Osteoblast (primary cell): ENCODE data around the gene BEND6. TPM values are rescaled to one million over a fixed set of nuclear protein-coding genes. Genes with fewer than 3 reads are reported as not detected.

Experiments
- DNase-seq: peaks from one replicate; pipeline ENCODE4 v3.0.0; 2011; ENCODE audit warnings: low spot score, mixed read lengths; ENCODE audit not compliant: insufficient read length; ENCODE audit errors: missing footprints
- H2AFZ ChIP-seq: 2 replicates; pipeline ENCODE4 v1.6.0; 2011; ENCODE audit warnings: mild to moderate bottlenecking, low read length
- H3K27ac ChIP-seq: 2 replicates; pipeline ENCODE4 v1.5.1; 2011; ENCODE audit warnings: mild to moderate bottlenecking, low read depth, low read length, moderate library complexity
- H3K27me3 ChIP-seq: 2 replicates; pipeline ENCODE4 v1.6.0; 2012; ENCODE audit warnings: mild to moderate bottlenecking, control low read depth, inconsistent platforms, low read length, moderate library complexity; ENCODE audit not compliant: insufficient read depth
- H3K36me3 ChIP-seq: 2 replicates; pipeline ENCODE4 v1.5.1; 2011; ENCODE audit warnings: mild to moderate bottlenecking, low read length, control low read depth, moderate library complexity; ENCODE audit not compliant: insufficient read depth
- H3K4me1 ChIP-seq: 2 replicates; pipeline ENCODE4 v1.5.1; 2011; ENCODE audit warnings: mild to moderate bottlenecking, low read length, control low read depth, moderate library complexity; ENCODE audit not compliant: insufficient read depth
- H3K4me2 ChIP-seq: 2 replicates; pipeline ENCODE4 v1.6.0; 2011; ENCODE audit warnings: mild to moderate bottlenecking, low read length; ENCODE audit not compliant: insufficient read depth
- H3K4me3 ChIP-seq: fragments of 200-600 bp; sonication (generic); 3 replicates; pipeline ENCODE4 v1.5.1; 2012; ENCODE audit warnings: mild to moderate bottlenecking, low read length, inconsistent platforms; ENCODE audit not compliant: insufficient read depth
- H3K79me2 ChIP-seq: 2 replicates; pipeline ENCODE4 v1.6.0; 2012; ENCODE audit warnings: mild to moderate bottlenecking, low read length, control low read depth, inconsistent platforms; ENCODE audit not compliant: insufficient read depth
- H3K9me3 ChIP-seq: 2 replicates; pipeline ENCODE4 v1.5.1; 2011; ENCODE audit warnings: low read depth, low read length, control low read depth
- H4K20me1 ChIP-seq: 2 replicates; pipeline ENCODE4 v1.6.0; 2012; ENCODE audit warnings: mild to moderate bottlenecking, low read length, control low read depth; ENCODE audit not compliant: insufficient read depth
- total RNA-seq: library from RNA; depleted of rRNA; stranded (reverse); fragments of >200 nt; gene quantifications from 2 replicates; pipeline ENCODE4 v1.2.3, GENCODE V29; 2012
- TF ChIP-seq, protein P1 (sequence below): IDR thresholded peaks from 2 replicates; pipeline ENCODE4 v1.5.1; 2011; ENCODE audit warnings: mild to moderate bottlenecking, low read depth, low read length, moderate library complexity; ENCODE audit errors: extremely low read depth

The BEND6 gene
- total RNA-seq, 1 donor = 22.4 TPM

- Histone ChIP-seq H3K36me3 (peaks cover 6% of the 10 kb centered on the region), H2AFZ (no peak overlapping the region), H3K79me2 (peaks cover 39% of the 10 kb centered on the region), H3K4me1 (peaks cover 23% of the 10 kb centered on the region), H3K27me3 (no peaks in the 10 kb centered on the region), H3K4me3 (no peak overlapping the region), H4K20me1 (no peaks in the 10 kb centered on the region), H3K4me2 (no peak overlapping the region), H3K27ac (no peak overlapping the region), H3K9me3 (no peaks in the 10 kb centered on the region)
- TF ChIP-seq, protein P1, sequence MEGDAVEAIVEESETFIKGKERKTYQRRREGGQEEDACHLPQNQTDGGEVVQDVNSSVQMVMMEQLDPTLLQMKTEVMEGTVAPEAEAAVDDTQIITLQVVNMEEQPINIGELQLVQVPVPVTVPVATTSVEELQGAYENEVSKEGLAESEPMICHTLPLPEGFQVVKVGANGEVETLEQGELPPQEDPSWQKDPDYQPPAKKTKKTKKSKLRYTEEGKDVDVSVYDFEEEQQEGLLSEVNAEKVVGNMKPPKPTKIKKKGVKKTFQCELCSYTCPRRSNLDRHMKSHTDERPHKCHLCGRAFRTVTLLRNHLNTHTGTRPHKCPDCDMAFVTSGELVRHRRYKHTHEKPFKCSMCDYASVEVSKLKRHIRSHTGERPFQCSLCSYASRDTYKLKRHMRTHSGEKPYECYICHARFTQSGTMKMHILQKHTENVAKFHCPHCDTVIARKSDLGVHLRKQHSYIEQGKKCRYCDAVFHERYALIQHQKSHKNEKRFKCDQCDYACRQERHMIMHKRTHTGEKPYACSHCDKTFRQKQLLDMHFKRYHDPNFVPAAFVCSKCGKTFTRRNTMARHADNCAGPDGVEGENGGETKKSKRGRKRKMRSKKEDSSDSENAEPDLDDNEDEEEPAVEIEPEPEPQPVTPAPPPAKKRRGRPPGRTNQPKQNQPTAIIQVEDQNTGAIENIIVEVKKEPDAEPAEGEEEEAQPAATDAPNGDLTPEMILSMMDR = no peak
- no peak for DNase-seq
Observed at GRCh38 chr6:56930846-56931245, 24.1 kb upstream of the BEND6 start.

GRCh38 chr6:56932910-56933477 lies 21.9 kb upstream of the BEND6 start:
- Histone ChIP-seq H3K27me3 (no peaks in the 10 kb centered on the region), H3K79me2 (peaks cover 37% of the 10 kb centered on the region), H3K4me3 (no peak overlapping the region), H3K9me3 (no peaks in the 10 kb centered on the region), H3K36me3 (peaks cover 6% of the 10 kb centered on the region), H3K4me2 (no peak overlapping the region), H3K27ac (no peak overlapping the region), H3K4me1 (peaks cover 13% of the 10 kb centered on the region), H4K20me1 (no peaks in the 10 kb centered on the region), H2AFZ (no peak overlapping the region)
- TF ChIP-seq, protein P1 = no peak
- no peak for DNase-seq

DNA sequence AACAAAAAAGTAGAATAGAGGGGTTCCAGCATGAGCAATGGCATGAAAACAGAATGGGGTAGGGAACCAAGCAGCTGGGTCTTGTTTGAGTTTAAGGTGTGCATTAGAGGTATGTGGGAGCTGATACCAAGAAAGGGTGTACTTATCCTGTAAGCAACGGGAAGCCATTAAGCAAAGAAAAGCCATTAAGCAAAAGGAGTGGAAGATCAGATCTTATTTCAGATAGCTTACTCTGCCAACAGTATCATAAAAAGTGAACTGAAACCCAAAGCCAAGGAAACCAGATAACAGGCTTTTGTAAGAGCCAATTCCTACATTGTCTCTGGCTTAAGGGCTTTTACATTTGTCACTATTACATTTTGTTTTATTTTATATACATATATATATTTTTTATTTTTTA lies 21.3 kb upstream of the BEND6 start:
- H3K9me3 ChIP-seq = no peaks in the 10 kb centered on the region
- H3K4me2 ChIP-seq = no peak overlapping the region
- no peak for DNase-seq
- H3K27me3 ChIP-seq = no peaks in the 10 kb centered on the region
- no peaks in the 10 kb centered on the region for H4K20me1 ChIP-seq
- no peak overlapping the region for H2AFZ ChIP-seq
- H3K79me2 ChIP-seq = peaks cover 33% of the 10 kb centered on the region
- H3K4me1 ChIP-seq = peaks cover 16% of the 10 kb centered on the region
- H3K4me3 ChIP-seq = no peak overlapping the region
- TF ChIP-seq, protein P1 = no peak
- peaks cover 6% of the 10 kb centered on the region for H3K36me3 ChIP-seq
- no peak overlapping the region for H3K27ac ChIP-seq

GRCh38 chr6:56934876-56935275 lies 20.0 kb upstream of the BEND6 start:
- Histone ChIP-seq H3K27ac (no peak overlapping the region), H4K20me1 (no peaks in the 10 kb centered on the region), H3K27me3 (no peaks in the 10 kb centered on the region), H3K4me1 (peaks cover 23% of the 10 kb centered on the region), H2AFZ (no peak overlapping the region), H3K4me3 (no peak overlapping the region), H3K36me3 (peaks cover 6% of the 10 kb centered on the region), H3K9me3 (no peaks in the 10 kb centered on the region), H3K79me2 (peaks cover 31% of the 10 kb centered on the region), H3K4me2 (no peak overlapping the region)
- TF ChIP-seq, protein P1 = no peak
- DNase-seq = no peak
